Endothelial cell of umbilical vein (primary cell): ENCODE results near the gene MUC7. TPM values are rescaled to one million over a fixed set of nuclear protein-coding genes. Genes with fewer than 3 reads are reported as not detected.

Source experiments
- BruUV-seq: library from RNA; stranded (reverse); fragments of 400-500 nt; replicated peaks from 2 replicates; lab custom pipeline; 2021; lab: Mats Ljungman, UMichigan
- CTCF ChIA-PET: fragments of 300-600, 350-600 bp; sonication (Branson Sonifier 250); formaldehyde crosslinking; loops from one replicate; lab custom pipeline; 2021; ENCODE audit warnings: antibody characterized with exemption, inconsistent platforms; lab: Charles Lee
- POLR2A ChIA-PET: fragments of 300-600, 350-600 bp; sonication (Branson Sonifier 250); formaldehyde crosslinking; loops from one replicate; lab custom pipeline; 2021; ENCODE audit warnings: antibody characterized with exemption, inconsistent platforms; lab: Charles Lee
- DNase-seq: peaks from one replicate; pipeline ENCODE4 v3.0.0-alpha.2; 2011; ENCODE audit warnings: low read depth, low spot score
- FAIRE-seq: peaks from 2 replicates; lab custom pipeline; 2011; peaks lifted over from hg19 to GRCh38; lab: Jason Lieb, UNC
- H2AFZ ChIP-seq: 2 replicates; pipeline ENCODE4 v1.6.0; 2012; ENCODE audit warnings: low read depth, low read length, control low read depth, inconsistent platforms
- H3K27ac ChIP-seq: 2 replicates; pipeline ENCODE4 v1.5.1; 2011; ENCODE audit warnings: low read depth, mild to moderate bottlenecking, control low read depth, low read length, moderate library complexity; ENCODE audit not compliant: insufficient read depth
- H3K27me3 ChIP-seq, 2 experiments: 2 replicates each; pipeline versions ENCODE4 v1.6.0 to v1.6.1; 2011; ENCODE audit warnings: low read length in 2 of 2, mixed read lengths in 1 of 2; ENCODE audit not compliant: control insufficient read depth in 2 of 2, insufficient read depth in 2 of 2
- H3K36me3 ChIP-seq, 2 experiments: 2 replicates in 1 of 2; 3 replicates in 1 of 2; pipeline ENCODE4 v1.5.1; 2011; ENCODE audit warnings: low read length in 2 of 2, mild to moderate bottlenecking in 1 of 2, moderate library complexity in 1 of 2; ENCODE audit not compliant: control insufficient read depth in 2 of 2, insufficient read depth in 2 of 2; ENCODE audit errors: extremely low read depth in 1 of 2
- H3K4me1 ChIP-seq: 3 replicates; pipeline ENCODE4 v1.5.1; 2011; ENCODE audit warnings: mild to moderate bottlenecking, low read length; ENCODE audit not compliant: control insufficient read depth, insufficient read depth; ENCODE audit errors: extremely low read depth
- H3K4me2 ChIP-seq: 2 replicates; pipeline ENCODE4 v1.6.1; 2011; ENCODE audit warnings: low read length, control low read depth, mixed read lengths; ENCODE audit not compliant: insufficient read depth
- H3K4me3 ChIP-seq, 3 experiments: fragments of 200-600 bp in 1 of 3; sonication (generic), shearing (Covaris generic) in 1 of 3; replicated peaks in 1 of 3; 2 replicates each; pipeline ENCODE4 v1.5.1; 2011 to 2016; ENCODE audit warnings: control low read depth in 3 of 3, low read length in 3 of 3, mild to moderate bottlenecking in 2 of 3, inconsistent platforms in 1 of 3, low read depth in 1 of 3, moderate library complexity in 1 of 3; ENCODE audit not compliant: insufficient read depth in 1 of 3
- H3K79me2 ChIP-seq: 2 replicates; pipeline ENCODE4 v1.6.0; 2012; ENCODE audit warnings: low read length, inconsistent platforms; ENCODE audit not compliant: control insufficient read depth, insufficient read depth
- H3K9ac ChIP-seq: replicated peaks from 2 replicates; pipeline ENCODE3; 2011; ENCODE audit warnings: low read length, control low read depth; ENCODE audit not compliant: insufficient read depth; ENCODE audit errors: extremely low read depth
- H3K9me1 ChIP-seq: replicated peaks from 3 replicates; pipeline ENCODE4 v1.6.0; 2011; ENCODE audit warnings: mild to moderate bottlenecking, low read length; ENCODE audit not compliant: control insufficient read depth, insufficient read depth; ENCODE audit errors: extremely low read depth
- H3K9me3 ChIP-seq: replicated peaks from 2 replicates; pipeline ENCODE4 v1.5.1; 2012; ENCODE audit warnings: low read length, inconsistent platforms; ENCODE audit not compliant: control insufficient read depth, insufficient read depth
- H4K20me1 ChIP-seq: replicated peaks from 2 replicates; pipeline ENCODE3; 2011; ENCODE audit warnings: mild to moderate bottlenecking, low read length; ENCODE audit not compliant: control insufficient read depth, insufficient read depth; ENCODE audit errors: extremely low read depth
- CTCF ChIP-seq, 2 donors: IDR thresholded peaks; 1 replicate in 1 of 2; 2 replicates in 1 of 2; pipeline ENCODE4 v1.5.1; 2011; ENCODE audit warnings: low read length in 2 of 2, mild to moderate bottlenecking in 2 of 2, moderate library complexity in 2 of 2, control low read depth in 1 of 2, inconsistent platforms in 1 of 2, low read depth in 1 of 2; ENCODE audit not compliant: insufficient read depth in 1 of 2; ENCODE audit errors: extremely low read depth in 1 of 2
- EZH2 ChIP-seq: IDR thresholded peaks from 2 replicates; pipeline ENCODE4 v1.6.1; 2012; ENCODE audit warnings: borderline replicate concordance, low read depth, mild to moderate bottlenecking, moderate library complexity, low read length, inconsistent platforms; ENCODE audit not compliant: severe bottlenecking
- FOS ChIP-seq: IDR thresholded peaks from 2 replicates; pipeline ENCODE4 v1.6.1; 2011; ENCODE audit warnings: mild to moderate bottlenecking, low read length, moderate library complexity, borderline replicate concordance; ENCODE audit not compliant: insufficient read depth
- GATA2 ChIP-seq: IDR thresholded peaks from 2 replicates; pipeline ENCODE4 v1.7.0; 2011; ENCODE audit warnings: low read depth, mild to moderate bottlenecking, moderate library complexity, mixed read lengths, low read length; ENCODE audit not compliant: insufficient read length, insufficient read depth
- JUN ChIP-seq: IDR thresholded peaks from 2 replicates; pipeline ENCODE4 v1.6.1; 2011; ENCODE audit warnings: borderline replicate concordance, low read depth; ENCODE audit not compliant: insufficient read length, insufficient read depth
- MYC ChIP-seq: IDR thresholded peaks from one replicate; pipeline ENCODE4 v1.6.1; 2011; ENCODE audit warnings: mild to moderate bottlenecking, low read depth, low read length
- POLR2A ChIP-seq: IDR thresholded peaks from 2 replicates; pipeline ENCODE4 v1.6.1; 2012; ENCODE audit warnings: low read depth, mild to moderate bottlenecking, control low read depth, low read length
- POLR2AphosphoS5 ChIP-seq: IDR thresholded peaks from 2 replicates; pipeline ENCODE4 v1.6.1; 2012; ENCODE audit warnings: low read depth, mild to moderate bottlenecking, control low read depth, low read length, moderate library complexity; ENCODE audit not compliant: insufficient read depth
- dilution Hi-C: fragments of 300-500 bp; cut with MboI; formaldehyde crosslinking; loops from one replicate; pipeline ENCODE4 v1.15.0; 2019; ENCODE audit warnings: low sequenced_read_pairs; ENCODE audit not compliant: extremely low pct_ligation_motif_present
- intact Hi-C: fragments of 100-400 bp; cut with micrococcal nuclease; formaldehyde crosslinking; loops from one replicate; pipeline ENCODE4 v1.10.0; 2022
- polyA plus RNA-seq, 4 experiments: library from polyadenylated mRNA; depleted of rRNA in 3 of 4; stranded (reverse) in 3 of 4; unstranded in 1 of 4; fragments of >200 nt; gene quantifications; 2 replicates each; pipeline versions ENCODE4 v1.2.1 to v1.2.3, GENCODE V29; 2011 to 2012; ENCODE audit warnings: missing spikeins in 1 of 4
- total RNA-seq: library from RNA; stranded (reverse); gene quantifications from 2 replicates; pipeline ENCODE4 v1.2.3, GENCODE V29; 2021
- TF ChIP-seq, protein P1 (sequence below): IDR thresholded peaks from 2 replicates; pipeline ENCODE4 v1.6.1; 2011; ENCODE audit not compliant: insufficient read depth, insufficient read length

The MUC7 gene
- total and polyA plus RNA-seq, 2 donors (not counting 3 experiments of a cell fraction or from before 2014, with no cell fraction given): not detected

DNA sequence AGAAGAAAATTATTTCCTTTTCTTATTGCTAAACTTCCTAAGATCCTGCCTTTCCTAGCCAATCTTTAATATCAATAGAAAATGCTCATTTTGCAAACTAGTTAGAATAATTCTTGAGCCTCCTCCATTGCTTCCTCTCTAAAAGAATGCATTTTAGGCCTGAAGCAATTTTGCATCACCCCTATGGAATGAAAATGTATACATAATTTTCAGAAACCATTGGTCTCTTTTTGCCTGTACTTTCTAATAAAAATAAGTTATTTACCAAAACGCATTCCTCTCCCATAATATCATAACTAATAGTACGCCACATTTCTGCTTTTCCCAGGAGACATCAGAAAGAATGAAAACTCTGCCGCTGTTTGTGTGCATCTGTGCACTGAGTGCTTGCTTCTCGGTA is 1.7 kb downstream of the MUC7 start:
- Histone ChIP-seq H3K27me3 (no peaks in the 10 kb centered on the region), H2AFZ (no peak overlapping the region), H4K20me1 (no peaks in the 10 kb centered on the region), H3K4me3 (no peak overlapping the region), H3K9me1 (no peaks in the 10 kb centered on the region), H3K4me1 (no peaks in the 10 kb centered on the region), H3K79me2 (no peaks in the 10 kb centered on the region), H3K9ac (no peak overlapping the region), H3K9me3 (no peaks in the 10 kb centered on the region), H3K4me2 (no peak overlapping the region), H3K27ac (no peak overlapping the region), H3K36me3 (no peaks in the 10 kb centered on the region)
- dilution Hi-C loops (no loop called here), intact Hi-C loops (no loop called here)
- DNase-seq (no peak), FAIRE-seq (no peak)
- TF ChIP-seq MYC (no peak), EZH2 (no peak), CTCF (IDR thresholded peaks at IDR 0.05; ENCODE audit: extremely low read depth in 1 of 2, insufficient read depth in 1 of 2, low read depth in 1 of 2, low read length in 2 of 2) (no peak), POLR2A (no peak), POLR2AphosphoS5 (no peak), GATA2 (no peak), JUN (no peak), FOS (no peak)
- TF ChIP-seq, protein P1, sequence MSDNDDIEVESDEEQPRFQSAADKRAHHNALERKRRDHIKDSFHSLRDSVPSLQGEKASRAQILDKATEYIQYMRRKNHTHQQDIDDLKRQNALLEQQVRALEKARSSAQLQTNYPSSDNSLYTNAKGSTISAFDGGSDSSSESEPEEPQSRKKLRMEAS: no peak
- CTCF ChIA-PET: no interaction called here
- BruUV-seq: no TSS peak
- POLR2A ChIA-PET: no interaction called here
